ENCODE results near the gene HOXB5. TPM values are rescaled to one million over a fixed set of nuclear protein-coding genes. Genes with fewer than 3 reads are reported as not detected.

HOXB5 gene
- total RNA-seq, 4 donors from 2014 or later = 0.11 to 1.6 (median 0.49) TPM; not detected in 1

- H3K36me3 ChIP-seq = no peaks in the 10 kb centered on the region
- peaks cover 4 to 9% of the 10 kb centered on the region in 2 donors for H3K4me1 ChIP-seq
- H3K27me3 ChIP-seq = peaks cover 22% of the 10 kb centered on the region
- peak overlapping the region in 1 of 3 donors; percentile 23 for H3K4me3 ChIP-seq (replicated peaks in 1 of 3)
- DNase-seq = no peak
- TF ChIP-seq CTCF (IDR thresholded peaks at IDR 0.05) (no peak), POLR2A (IDR thresholded peaks at IDR 0.05) (no peak)
- intact Hi-C loops (cut with DNase I) = no loop called here
- peak overlapping the region in 1 of 3 donors; percentile 55 for H3K27ac ChIP-seq
- H3K9me3 ChIP-seq = no peaks in the 10 kb centered on the region
- WGBS, 2 donors = 11 to 24% methylated on average over 8 to 10 of the region's 10 CpGs
These were observed 29.8 kb downstream of the HOXB5 start for GRCh38 chr17:48563867-48564187.

GRCh38 chr17:48563385-48563838 is 30.2 kb downstream of the HOXB5 start:
- intact Hi-C loops (cut with DNase I) = no loop called here
- no peak for TF ChIP-seq POLR2A (IDR thresholded peaks at IDR 0.05)
- no peak for TF ChIP-seq CTCF (IDR thresholded peaks at IDR 0.05)
- Histone ChIP-seq H3K9me3 (no peaks in the 10 kb centered on the region), H3K4me1 (peaks cover 4 to 9% of the 10 kb centered on the region in 2 donors), H3K36me3 (no peaks in the 10 kb centered on the region), H3K27ac (no peak overlapping the region), H3K27me3 (peaks cover 21% of the 10 kb centered on the region), H3K4me3 (replicated peaks in 1 of 3) (peak overlapping the region in 1 of 3 donors; percentile 2)
- WGBS, 2 donors = 36 to 50% methylated on average over 6 of the region's 6 CpGs
- no peak for DNase-seq

GRCh38 chr17:48562934-48563333 is 30.6 kb downstream of the HOXB5 start:
- no peak for DNase-seq
- Histone ChIP-seq H3K4me3 (replicated peaks in 1 of 3) (no peak overlapping the region), H3K9me3 (no peaks in the 10 kb centered on the region), H3K27ac (no peak overlapping the region), H3K4me1 (peaks cover 4 to 9% of the 10 kb centered on the region in 2 donors), H3K36me3 (no peaks in the 10 kb centered on the region), H3K27me3 (peaks cover 21% of the 10 kb centered on the region)
- intact Hi-C loops (cut with DNase I) = no loop called here
- 23 to 37% methylated on average over 5 of the region's 5 CpGs for WGBS, 2 donors
- TF ChIP-seq POLR2A (IDR thresholded peaks at IDR 0.05) (no peak), CTCF (IDR thresholded peaks at IDR 0.05) (no peak)

GRCh38 chr17:48561884-48562810 is 31.4 kb downstream of the HOXB5 start:
- no peak overlapping the region for H3K4me3 ChIP-seq (replicated peaks in 1 of 3)
- H3K27ac ChIP-seq = no peak overlapping the region
- peaks cover 21% of the 10 kb centered on the region for H3K27me3 ChIP-seq
- peaks cover 4 to 9% of the 10 kb centered on the region in 2 donors for H3K4me1 ChIP-seq
- no peak for TF ChIP-seq CTCF (IDR thresholded peaks at IDR 0.05)
- no peak for TF ChIP-seq POLR2A (IDR thresholded peaks at IDR 0.05)
- H3K36me3 ChIP-seq = no peaks in the 10 kb centered on the region
- no peak for DNase-seq
- intact Hi-C loops (cut with DNase I) = no loop called here
- WGBS, 2 donors = 32 to 34% methylated on average over 15 of the region's 15 CpGs
- no peaks in the 10 kb centered on the region for H3K9me3 ChIP-seq
